ENCODE results near the gene CAPN5.

The CAPN5 gene

DNA sequence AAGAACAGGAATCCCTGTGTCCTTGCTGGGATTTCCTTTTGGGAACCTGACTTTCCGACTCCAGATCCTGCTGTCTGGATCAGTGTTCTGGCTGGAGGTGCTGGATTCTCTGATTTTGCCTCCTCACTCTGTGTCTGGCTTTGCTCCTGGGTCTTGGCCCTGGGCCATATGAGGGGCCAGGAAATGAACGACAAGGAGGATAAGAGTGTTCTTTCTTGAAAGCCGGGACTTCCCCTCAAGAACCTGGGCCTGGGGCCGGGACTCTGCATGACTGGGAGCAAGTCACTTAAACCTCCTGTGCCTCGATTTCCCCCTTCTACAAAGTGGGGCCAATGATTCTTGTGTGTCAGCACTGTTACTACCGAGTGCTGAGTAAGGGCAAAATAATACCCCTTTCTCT is 58.4 kb downstream of the CAPN5 start:
- H3K36me3 ChIP-seq (ENCODE audit: control insufficient read depth, insufficient read depth, low read length, severe bottlenecking) = peaks cover 48% of the 10 kb centered on the region
- H3K4me1 ChIP-seq (ENCODE audit: control insufficient read depth, insufficient read depth, low read length) = peaks cover 15% of the 10 kb centered on the region
- H3K27me3 ChIP-seq (replicated peaks; ENCODE audit: control insufficient read depth, insufficient read depth, low read length) = peaks cover 4% of the 10 kb centered on the region
- no peak overlapping the region for H3K4me3 ChIP-seq (ENCODE audit: low read length)
- H3K9ac ChIP-seq (ENCODE audit: low read length) = no peak overlapping the region
- DNase-seq (ENCODE audit: low read depth) = no peak
- H3K9me3 ChIP-seq (ENCODE audit: control insufficient read depth, low read length) = no peaks in the 10 kb centered on the region

DNA sequence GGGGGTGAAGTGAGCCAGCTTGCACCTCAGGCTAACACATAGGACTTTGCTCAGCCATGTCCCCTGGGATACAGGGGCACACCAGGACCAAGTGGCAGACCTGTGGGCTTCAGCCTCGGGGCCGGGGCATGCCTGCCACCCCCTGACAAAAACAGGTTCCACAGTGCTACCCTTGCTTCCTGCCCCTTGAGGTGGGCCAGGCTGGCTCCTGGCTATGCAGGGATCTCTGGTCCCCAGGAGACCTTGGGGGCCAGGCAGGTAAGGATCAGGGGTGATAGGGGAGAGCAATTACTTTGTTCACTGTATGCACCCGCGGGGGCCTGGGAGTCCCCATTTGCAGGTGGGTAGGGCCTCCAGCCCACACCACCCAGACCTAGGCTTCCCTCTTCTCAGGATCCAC is 58.9 kb downstream of the CAPN5 start:
- Histone ChIP-seq H3K9ac (ENCODE audit: low read length) (no peak overlapping the region), H3K9me3 (ENCODE audit: control insufficient read depth, low read length) (no peaks in the 10 kb centered on the region), H3K27me3 (replicated peaks; ENCODE audit: control insufficient read depth, insufficient read depth, low read length) (peaks cover 4% of the 10 kb centered on the region), H3K36me3 (ENCODE audit: control insufficient read depth, insufficient read depth, low read length, severe bottlenecking) (peaks cover 43% of the 10 kb centered on the region), H3K4me3 (ENCODE audit: low read length) (no peak overlapping the region), H3K4me1 (ENCODE audit: control insufficient read depth, insufficient read depth, low read length) (peaks cover 20% of the 10 kb centered on the region)
- no peak for DNase-seq (ENCODE audit: low read depth)

DNA sequence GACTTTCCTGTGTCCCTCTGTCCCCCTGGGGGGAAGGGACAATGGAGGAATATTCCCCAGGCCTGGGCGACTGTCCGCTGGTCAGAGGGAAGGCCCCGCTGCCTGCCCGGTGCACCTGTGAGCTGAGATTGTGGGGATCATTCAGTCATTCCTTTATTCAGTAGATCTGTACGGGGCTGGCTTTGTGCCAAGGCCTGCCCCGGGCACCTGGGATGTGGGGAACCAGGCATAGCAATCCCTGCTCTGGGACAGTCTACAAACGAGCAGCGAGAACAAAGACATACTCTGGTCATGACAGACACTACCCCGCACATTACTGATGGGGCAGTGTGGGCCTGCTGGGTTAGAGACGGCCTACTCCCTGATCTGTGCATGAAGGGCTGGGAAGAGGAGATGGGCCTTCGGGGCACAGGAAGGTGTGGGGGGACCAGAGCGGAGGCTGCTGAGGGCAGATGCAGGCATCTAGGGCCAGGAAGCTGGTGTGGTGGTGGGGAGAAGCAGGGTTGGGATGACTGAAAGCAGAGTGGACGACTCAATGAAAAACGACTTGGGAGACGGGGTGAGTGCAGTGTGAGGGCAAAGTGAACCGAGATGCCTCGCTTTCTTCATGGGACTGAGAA is 59.5 kb downstream of the CAPN5 start:
- no peaks in the 10 kb centered on the region for H3K9me3 ChIP-seq (ENCODE audit: control insufficient read depth, low read length)
- peaks cover 4% of the 10 kb centered on the region for H3K27me3 ChIP-seq (replicated peaks; ENCODE audit: control insufficient read depth, insufficient read depth, low read length)
- no peak for DNase-seq (ENCODE audit: low read depth)
- H3K4me1 ChIP-seq (ENCODE audit: control insufficient read depth, insufficient read depth, low read length) = peaks cover 25% of the 10 kb centered on the region
- H3K36me3 ChIP-seq (ENCODE audit: control insufficient read depth, insufficient read depth, low read length, severe bottlenecking) = peaks cover 37% of the 10 kb centered on the region
- H3K4me3 ChIP-seq (ENCODE audit: low read length) = no peak overlapping the region
- H3K9ac ChIP-seq (ENCODE audit: low read length) = no peak overlapping the region

DNA sequence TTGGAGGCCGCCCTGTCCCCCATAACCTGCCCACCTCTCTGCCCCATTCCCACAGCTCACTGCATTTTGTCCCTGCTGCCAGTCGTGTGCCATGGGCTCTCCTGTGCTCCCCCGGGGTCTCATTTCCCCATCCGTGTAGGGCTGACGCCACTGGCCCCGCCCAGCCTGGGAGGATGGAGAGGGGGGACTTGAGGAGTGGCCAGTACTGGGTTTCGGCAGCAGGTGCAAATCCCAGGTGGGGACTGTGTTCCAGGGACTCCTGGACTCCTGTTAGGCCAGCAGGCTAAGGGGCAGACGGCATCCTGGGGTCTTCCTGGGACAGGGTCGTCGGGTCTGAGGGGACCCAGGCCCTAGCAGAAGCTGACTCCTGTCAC is 60.1 kb downstream of the CAPN5 start:
- H3K4me3 ChIP-seq (ENCODE audit: low read length) = peak overlapping the region; percentile 73
- H3K9me3 ChIP-seq (ENCODE audit: control insufficient read depth, low read length) = no peaks in the 10 kb centered on the region
- no peak for DNase-seq (ENCODE audit: low read depth)
- H3K27me3 ChIP-seq (replicated peaks; ENCODE audit: control insufficient read depth, insufficient read depth, low read length) = peaks cover 4% of the 10 kb centered on the region
- H3K4me1 ChIP-seq (ENCODE audit: control insufficient read depth, insufficient read depth, low read length) = peaks cover 28% of the 10 kb centered on the region
- H3K36me3 ChIP-seq (ENCODE audit: control insufficient read depth, insufficient read depth, low read length, severe bottlenecking) = peaks cover 32% of the 10 kb centered on the region
- H3K9ac ChIP-seq (ENCODE audit: low read length) = no peak overlapping the region

- Histone ChIP-seq H3K9me3 (ENCODE audit: control insufficient read depth, low read length) (no peaks in the 10 kb centered on the region), H3K9ac (ENCODE audit: low read length) (no peak overlapping the region)
- DNase-seq (ENCODE audit: low read depth) = peak; percentile 69
Measured at GRCh38 chr11:77127235-77127911, 60.6 kb downstream of the CAPN5 start.

GRCh38 chr11:77127920-77128691 is 61.3 kb downstream of the CAPN5 start, which contains the start of gene MYO7A:
TSS of gene MYO7A (plus strand) at chr11:77128246. CDS start at chr11:77130635, 2,389 bp downstream.
- peaks cover under 1% of the 10 kb centered on the region for H3K9me3 ChIP-seq (ENCODE audit: control insufficient read depth, low read length)
- peak within 1 kb of the TSS; percentile 73 for H3K4me3 ChIP-seq (ENCODE audit: low read length)
- peaks cover 22% of the 10 kb centered on the region for H3K36me3 ChIP-seq (ENCODE audit: control insufficient read depth, insufficient read depth, low read length, severe bottlenecking)
- DNase-seq (ENCODE audit: low read depth) = peak; percentile 34
- H3K4me1 ChIP-seq (ENCODE audit: control insufficient read depth, insufficient read depth, low read length) = peaks cover 28% of the 10 kb centered on the region
- H3K9ac ChIP-seq (ENCODE audit: low read length) = no peak within 1 kb of the TSS
- H3K27me3 ChIP-seq (replicated peaks; ENCODE audit: control insufficient read depth, insufficient read depth, low read length) = peaks cover 4% of the 10 kb centered on the region

More at GRCh38 chr11:77127235-77127911, 60.6 kb downstream of the CAPN5 start:
- Histone ChIP-seq H3K4me1 (ENCODE audit: control insufficient read depth, insufficient read depth, low read length) (peaks cover 28% of the 10 kb centered on the region), H3K27me3 (replicated peaks; ENCODE audit: control insufficient read depth, insufficient read depth, low read length) (peaks cover 4% of the 10 kb centered on the region), H3K36me3 (ENCODE audit: control insufficient read depth, insufficient read depth, low read length, severe bottlenecking) (peaks cover 29% of the 10 kb centered on the region), H3K4me3 (ENCODE audit: low read length) (peak overlapping the region; percentile 73)

GRCh38 chr11:77129069-77129841 is 62.5 kb downstream of the CAPN5 start:
- DNase-seq (ENCODE audit: low read depth) = no peak
- no peak overlapping the region for H3K4me3 ChIP-seq (ENCODE audit: low read length)
- H3K9ac ChIP-seq (ENCODE audit: low read length) = no peak overlapping the region
- H3K27me3 ChIP-seq (replicated peaks; ENCODE audit: control insufficient read depth, insufficient read depth, low read length) = peaks cover 4% of the 10 kb centered on the region
- peaks cover 6% of the 10 kb centered on the region for H3K9me3 ChIP-seq (ENCODE audit: control insufficient read depth, low read length)
- peaks cover 28% of the 10 kb centered on the region for H3K4me1 ChIP-seq (ENCODE audit: control insufficient read depth, insufficient read depth, low read length)
- H3K36me3 ChIP-seq (ENCODE audit: control insufficient read depth, insufficient read depth, low read length, severe bottlenecking) = peaks cover 11% of the 10 kb centered on the region

GRCh38 chr11:77129842-77130756 is 63.3 kb downstream of the CAPN5 start:
- Histone ChIP-seq H3K4me3 (ENCODE audit: low read length) (no peak overlapping the region), H3K9ac (ENCODE audit: low read length) (no peak overlapping the region), H3K27me3 (replicated peaks; ENCODE audit: control insufficient read depth, insufficient read depth, low read length) (peaks cover 4% of the 10 kb centered on the region), H3K9me3 (ENCODE audit: control insufficient read depth, low read length) (peaks cover 6% of the 10 kb centered on the region), H3K4me1 (ENCODE audit: control insufficient read depth, insufficient read depth, low read length) (peaks cover 28% of the 10 kb centered on the region), H3K36me3 (ENCODE audit: control insufficient read depth, insufficient read depth, low read length, severe bottlenecking) (peaks cover 2% of the 10 kb centered on the region)
- no peak for DNase-seq (ENCODE audit: low read depth)

DNA sequence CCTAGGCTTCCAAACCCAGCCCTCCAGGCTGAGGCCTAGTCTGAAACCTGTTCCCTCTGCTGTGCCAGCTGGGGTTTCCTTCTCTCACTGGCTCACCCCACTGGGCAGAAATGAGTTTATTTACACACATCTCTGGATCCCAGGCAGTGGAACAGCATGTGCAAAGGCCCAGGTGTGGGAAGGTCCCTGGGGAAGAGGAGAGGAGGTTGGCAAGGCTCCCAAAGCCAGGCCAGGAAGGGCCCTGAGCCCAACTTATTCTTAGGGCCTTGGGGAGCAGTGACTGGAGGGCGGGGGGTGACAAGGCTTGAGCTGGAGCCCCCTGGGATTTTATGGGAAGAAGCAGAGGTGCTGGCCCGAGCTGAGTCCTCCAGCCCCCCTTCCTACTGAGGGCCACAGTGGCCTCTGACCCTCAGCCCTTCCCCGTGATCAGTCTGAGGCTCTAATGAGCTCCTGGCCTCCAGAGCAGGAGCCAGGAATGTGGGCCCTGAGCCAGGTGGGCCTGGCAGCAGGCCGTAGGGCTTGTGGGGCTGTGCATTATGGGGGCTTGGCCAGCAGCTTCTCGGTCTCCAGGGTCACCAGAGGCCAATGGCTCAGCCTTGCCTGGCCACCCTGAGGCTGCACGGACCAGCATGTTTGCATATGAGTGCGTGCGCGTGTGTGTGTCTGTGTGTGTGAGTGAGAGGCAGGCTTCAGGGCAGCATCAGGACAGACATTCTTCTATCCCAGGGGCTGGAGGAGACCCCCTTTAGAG is 64.2 kb downstream of the CAPN5 start:
- Histone ChIP-seq H3K4me3 (ENCODE audit: low read length) (no peak overlapping the region), H3K4me1 (ENCODE audit: control insufficient read depth, insufficient read depth, low read length) (peaks cover 28% of the 10 kb centered on the region), H3K27me3 (replicated peaks; ENCODE audit: control insufficient read depth, insufficient read depth, low read length) (peaks cover 4% of the 10 kb centered on the region), H3K9me3 (ENCODE audit: control insufficient read depth, low read length) (peaks cover 6% of the 10 kb centered on the region), H3K36me3 (ENCODE audit: control insufficient read depth, insufficient read depth, low read length, severe bottlenecking) (no peaks in the 10 kb centered on the region), H3K9ac (ENCODE audit: low read length) (no peak overlapping the region)
- DNase-seq (ENCODE audit: low read depth) = peak; percentile 23

GRCh38 chr11:77131560-77131959 is 64.8 kb downstream of the CAPN5 start:
- Histone ChIP-seq H3K4me1 (ENCODE audit: control insufficient read depth, insufficient read depth, low read length) (peaks cover 28% of the 10 kb centered on the region), H3K27me3 (replicated peaks; ENCODE audit: control insufficient read depth, insufficient read depth, low read length) (peaks cover 4% of the 10 kb centered on the region), H3K36me3 (ENCODE audit: control insufficient read depth, insufficient read depth, low read length, severe bottlenecking) (no peaks in the 10 kb centered on the region), H3K4me3 (ENCODE audit: low read length) (no peak overlapping the region), H3K9me3 (ENCODE audit: control insufficient read depth, low read length) (peaks cover 6% of the 10 kb centered on the region), H3K9ac (ENCODE audit: low read length) (no peak overlapping the region)
- DNase-seq (ENCODE audit: low read depth) = no peak

Measured in adipocyte (in vitro differentiated cells).